UCSD-AML1 (cell line): ENCODE data around the gene HIP1R.

Source experiments
- DNase-seq: peaks from one replicate; lab custom pipeline; 2025; ENCODE audit not compliant: unreplicated experiment; lab: John Stamatoyannopoulos, UW

The HIP1R gene

GRCh38 chr12:122834104-122834920, 945 bp upstream of the HIP1R start:
- DNase-seq = peak; percentile 21

DNA sequence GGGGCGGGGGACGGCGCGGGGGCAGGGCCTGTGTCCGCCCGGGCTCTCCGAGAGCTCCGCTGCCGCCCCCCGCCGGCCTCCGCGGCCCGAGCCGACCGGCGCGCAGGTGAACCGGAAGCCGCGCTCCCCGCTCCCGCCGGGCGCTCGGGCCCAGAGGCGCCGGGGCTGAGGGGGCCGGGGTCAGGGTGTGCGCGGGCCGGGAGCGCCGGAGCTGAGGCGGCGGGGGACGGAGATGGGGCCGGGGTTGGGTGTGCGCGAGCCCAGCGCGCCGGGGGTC, 431 bp downstream of the HIP1R start:
- DNase-seq = no peak

DNA sequence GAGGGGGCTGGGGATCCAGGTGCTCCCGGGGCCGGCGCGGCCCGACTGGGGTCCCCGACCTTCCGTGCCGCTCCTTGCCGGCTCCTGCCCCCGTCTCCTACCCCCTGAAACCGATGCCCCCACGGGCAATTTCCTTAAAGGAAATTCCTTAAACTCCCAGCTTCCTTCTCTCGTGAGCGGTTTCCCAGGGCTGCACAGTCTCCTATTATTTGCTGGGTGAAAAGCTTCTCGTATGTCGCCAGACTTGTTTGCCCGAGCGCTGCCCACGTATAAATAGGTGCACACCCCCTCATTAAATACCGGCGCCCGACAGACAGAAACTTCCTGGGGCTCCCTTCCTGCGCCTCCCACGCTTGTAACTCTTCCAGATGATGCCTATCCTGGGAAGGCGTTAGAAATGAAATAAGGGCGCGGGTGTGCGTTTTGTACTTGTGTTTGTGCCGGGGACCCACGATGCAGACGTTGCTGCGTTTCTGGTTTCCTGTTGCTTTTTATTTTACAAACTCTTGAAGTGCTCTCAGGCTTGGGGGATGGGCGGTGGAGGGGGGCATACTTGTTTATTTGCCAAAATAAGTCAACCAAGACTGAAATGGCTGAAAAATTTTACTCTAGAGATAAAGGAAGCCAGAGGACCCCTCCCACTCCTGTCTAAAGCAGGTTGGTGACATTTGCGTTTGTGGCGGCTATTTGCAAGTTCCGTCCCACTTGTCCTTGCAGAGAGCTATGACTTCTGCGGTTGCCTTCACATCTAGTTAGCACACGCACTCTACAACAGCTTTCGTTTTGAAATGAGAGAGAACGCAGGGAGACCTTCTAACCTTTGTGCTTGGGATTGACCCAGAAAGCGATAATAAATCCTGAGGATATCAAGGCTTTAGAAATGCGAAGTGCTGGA, 1.0 kb downstream of the HIP1R start:
- peak; percentile 26 for DNase-seq

DNA sequence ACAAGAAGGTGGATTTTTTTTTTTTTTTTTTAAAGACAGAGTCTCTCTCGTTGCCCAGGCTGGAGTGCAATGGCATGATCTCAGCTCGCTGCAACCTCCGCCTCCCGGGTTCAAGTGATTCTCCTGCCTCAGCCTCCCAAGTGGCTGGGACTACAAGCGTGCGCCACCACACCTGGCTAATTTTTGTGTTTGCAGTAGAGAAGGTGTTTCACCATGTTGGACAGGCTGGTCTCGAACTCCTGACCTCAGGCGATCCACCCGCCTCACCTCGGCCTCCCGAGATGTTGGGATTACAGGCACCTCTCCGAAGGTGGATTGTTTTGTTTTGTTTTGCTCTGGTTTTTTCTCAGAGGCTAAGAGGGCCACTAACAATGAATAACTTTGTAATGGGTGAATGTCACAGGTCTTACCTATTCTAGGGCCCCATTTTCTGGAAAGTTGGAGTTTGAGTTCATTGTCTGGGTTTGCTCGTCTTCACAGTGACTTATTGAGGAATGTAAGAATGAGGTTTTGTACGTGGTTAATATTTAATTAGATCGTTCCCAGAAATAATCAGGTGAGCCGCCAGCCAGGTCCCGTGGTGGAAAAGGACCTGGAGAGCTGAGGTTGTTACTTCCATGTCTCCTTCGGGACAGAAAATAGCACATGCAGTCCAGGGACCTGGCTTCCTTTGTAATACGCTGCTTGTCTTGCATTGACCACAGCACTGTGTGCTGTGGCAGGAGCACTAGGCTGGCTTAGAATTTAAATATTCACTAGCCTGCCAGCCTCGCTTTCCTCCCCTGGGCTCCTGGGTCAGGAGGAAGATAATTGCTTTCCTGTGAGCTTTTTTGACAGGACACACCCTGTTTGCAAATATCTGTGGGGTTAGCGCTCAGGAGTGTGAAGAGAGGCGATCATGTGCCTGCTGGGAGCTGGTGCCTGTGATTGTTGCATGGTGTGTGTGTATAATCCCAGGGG, 2.3 kb downstream of the HIP1R start:
- no peak for DNase-seq

GRCh38 chr12:122838841-122839240, 3.6 kb downstream of the HIP1R start:
- no peak for DNase-seq

DNA sequence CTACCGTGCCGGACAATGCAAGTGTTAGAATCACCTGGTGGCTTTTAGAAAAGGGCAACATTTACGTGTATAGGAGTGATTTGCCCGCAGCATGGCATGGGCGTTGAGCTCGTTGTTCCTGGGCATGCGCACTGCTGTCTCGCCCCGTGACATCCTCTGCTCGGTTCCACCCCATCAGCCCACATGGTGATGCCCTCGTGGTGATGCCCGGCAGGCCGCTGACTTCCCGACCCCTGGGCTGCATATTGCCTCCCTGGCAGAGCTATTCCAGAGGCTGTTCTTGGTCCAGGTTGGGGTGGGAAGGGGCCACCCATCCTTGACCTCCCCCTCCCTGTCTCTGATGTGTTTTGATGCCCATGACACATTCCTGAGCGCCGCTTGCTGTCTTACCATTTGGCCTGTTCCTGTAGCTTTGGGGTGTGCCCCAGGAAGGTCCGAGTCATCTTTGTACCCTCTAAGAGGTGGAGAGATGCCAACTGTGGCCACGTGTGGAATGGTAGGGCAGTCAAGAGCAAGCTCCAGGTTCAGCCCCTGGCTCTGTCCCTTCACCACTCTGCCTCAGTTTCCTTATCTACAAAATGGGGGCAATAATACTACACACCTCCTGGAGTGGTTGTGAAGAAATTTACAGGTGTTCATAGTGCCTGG, 4.8 kb downstream of the HIP1R start:
- DNase-seq = no peak

DNA sequence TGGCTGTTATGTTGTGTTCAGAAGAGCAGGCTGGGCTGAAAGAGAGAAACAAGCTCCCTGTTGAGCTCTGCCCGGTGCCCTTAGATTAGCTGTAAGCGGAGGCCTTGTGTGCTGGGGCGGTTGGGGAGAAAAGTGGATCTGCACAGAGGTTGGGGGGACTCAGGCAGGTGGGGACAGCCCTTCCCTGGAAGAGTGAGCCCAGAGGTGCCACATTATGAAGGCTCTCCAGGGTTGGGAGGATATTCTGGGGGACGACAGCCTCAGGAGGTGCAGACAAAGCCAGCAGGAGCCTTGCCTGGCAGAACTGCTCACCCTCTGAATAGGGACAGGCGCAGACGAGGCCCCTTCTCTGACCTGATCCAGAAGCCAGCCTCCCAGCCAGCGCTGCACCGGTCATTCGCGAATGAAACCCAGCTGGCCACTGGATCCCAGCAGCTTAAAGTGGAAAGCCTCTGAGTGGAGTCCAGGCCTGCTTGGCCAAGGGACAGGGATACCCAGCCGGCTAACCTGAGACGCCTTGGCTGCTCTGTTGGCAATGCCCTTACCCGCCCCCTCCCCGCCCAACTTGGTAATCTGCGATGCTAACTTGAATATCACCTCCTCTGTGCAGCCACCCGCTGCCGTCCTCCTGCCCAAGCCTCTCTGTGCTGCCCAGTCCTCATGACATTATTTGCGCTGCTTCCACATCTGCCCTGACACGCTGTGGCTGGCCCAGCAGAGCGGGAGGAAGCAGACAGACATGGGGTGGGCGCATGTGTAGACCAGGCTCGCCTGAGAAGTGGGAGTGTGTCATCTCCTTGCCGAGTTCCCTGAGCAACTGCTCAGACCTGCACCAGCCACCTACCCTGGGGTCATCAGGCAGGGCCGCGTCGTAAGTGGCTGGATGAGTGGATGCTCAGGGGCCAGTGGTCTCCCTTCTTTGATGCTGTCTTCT, 5.6 kb downstream of the HIP1R start:
- no peak for DNase-seq

DNA sequence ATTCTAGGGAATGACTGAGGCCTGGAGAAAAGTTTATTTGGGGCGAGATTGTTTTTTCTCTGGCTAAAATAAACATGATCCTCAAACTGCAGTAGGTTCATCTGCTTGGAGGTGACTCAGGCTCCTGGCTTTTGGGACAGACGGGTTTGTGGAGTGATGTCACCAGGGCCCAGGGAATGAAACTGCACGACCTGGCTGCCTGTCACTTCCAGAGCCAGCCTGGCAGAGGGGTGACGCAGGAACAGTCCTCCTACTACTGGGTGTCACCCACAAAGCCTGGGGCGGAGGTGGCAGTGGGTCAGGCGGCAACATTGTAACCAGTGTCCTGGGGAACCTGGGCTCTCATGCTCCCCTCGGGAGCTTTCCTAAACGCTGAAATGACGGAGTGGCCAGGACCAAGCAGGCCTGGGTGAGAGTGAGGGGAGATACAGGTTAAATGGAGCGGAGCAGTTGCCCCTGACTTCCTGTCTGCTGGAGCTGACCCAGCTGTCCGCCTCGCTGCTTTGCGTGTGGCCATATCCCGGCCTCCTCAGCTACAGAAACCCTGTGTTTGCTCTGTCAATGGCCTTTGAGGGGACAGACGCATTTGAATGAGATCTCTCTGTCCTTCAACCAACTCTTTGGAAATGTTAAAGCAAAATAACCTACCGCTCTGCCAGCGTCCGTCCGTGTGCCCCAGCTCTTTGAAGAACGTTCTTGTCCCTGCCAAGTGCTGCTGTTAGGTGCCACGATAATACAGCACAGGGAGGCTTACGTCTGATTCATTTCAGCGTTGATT, 6.5 kb downstream of the HIP1R start:
- DNase-seq = no peak

GRCh38 chr12:122842505-122843405, 7.5 kb downstream of the HIP1R start:
- no peak for DNase-seq

GRCh38 chr12:122843455-122843854, 8.2 kb downstream of the HIP1R start:
- DNase-seq = no peak

DNA sequence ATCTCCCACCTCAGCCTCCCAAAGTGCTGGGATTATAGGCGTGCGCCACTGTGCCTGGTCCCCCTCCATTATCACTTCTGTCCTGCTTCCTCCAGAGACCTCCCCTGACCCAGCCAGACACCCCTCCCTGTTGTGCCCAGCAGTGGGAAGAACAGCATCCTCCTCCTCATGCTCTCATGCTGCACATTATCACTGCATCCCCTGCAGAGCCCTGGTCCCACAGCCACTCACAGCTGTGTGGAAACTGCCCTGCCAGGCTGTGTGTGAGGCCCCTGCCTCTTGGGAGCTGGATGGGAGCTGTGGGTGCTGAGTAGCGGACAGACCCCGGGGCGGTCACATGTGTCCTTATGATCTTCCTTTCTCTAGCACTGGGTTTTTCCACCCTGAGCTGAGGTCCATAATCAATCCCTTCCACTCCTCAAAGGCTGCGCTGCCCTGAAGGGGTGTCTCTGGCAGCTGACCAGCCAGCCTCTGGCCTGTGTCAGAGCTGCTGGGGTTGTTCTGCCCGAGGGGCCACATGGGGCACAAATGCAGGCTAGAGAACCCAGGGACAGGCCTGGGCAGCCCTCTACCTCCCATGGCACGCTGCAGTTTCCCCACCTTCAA, 9.2 kb downstream of the HIP1R start:
- DNase-seq = no peak

DNA sequence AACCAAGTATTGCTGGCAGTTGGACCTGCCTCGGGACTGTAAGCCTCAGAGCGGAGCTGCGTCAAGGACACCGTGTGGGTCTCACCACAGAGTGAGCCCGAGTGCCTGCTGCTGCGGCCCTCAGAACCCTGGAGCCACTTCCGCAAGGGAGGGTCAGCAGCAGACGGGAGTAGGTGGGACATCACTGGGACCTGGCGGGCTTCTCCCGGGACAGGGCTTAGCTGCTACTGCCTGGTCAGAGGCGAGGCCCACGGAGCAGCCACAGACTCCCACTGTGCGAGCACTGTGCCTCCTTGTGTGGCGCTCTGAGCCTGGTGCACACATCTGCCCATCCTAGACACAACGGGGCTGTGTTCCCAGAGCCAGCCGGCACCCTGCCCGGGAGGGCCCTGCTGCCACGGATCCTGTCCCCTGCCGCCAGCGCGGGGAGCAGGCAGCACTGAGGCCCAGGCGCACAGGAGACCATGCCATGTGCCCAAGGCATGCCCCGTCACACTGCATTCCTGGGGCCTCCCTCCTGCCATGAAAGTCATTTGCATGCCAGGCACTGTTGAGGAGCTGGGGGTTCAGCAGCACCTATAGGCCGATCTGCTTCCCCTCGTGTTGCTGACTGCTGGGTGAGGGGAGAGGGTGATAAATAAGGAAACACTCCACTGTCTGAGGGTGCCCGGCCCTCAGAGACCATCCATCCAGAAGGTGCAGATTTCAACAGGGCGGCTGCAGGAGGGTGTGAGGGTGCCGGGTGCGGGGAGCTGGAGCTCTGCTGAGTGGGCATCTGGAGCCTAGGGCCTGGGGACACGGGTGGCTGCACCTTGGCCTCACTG, 10.0 kb downstream of the HIP1R start:
- no peak for DNase-seq

DNA sequence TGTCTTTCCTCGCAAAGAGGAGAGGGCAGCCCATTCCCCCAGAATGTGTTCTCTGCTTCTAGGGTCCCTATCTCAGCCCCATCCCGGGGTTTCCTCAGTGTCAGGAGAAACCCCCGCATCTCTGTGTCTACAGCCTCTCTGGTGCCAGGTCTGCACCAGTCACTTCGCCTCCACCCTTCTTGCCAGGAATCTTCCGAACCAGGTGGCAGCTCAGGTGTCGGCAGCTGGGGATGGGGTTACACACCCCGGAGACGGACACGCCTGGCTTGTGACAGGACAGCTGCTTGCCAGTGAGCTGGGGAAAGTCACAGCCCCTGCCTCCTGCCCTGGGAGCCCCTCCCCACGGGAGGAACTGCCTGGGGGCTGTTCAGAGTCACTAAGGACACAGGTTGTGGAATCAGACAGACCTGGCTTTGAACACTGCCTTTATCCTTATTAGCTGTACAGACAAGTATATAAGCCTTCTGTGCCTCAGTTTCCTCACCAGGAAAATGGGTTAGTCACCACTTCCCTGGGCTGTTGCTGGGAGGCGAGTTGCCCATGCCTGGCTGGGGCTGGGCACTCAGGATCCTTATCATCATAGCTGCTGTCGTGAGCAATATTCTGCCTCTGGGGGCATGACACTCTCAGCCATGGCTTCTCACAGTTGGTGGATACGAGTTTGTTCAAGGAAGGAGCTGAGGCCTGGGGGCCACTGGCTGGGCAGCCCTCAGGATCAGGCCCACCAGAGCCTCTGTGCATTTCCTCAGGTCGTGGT, 10.8 kb downstream of the HIP1R start:
- no peak for DNase-seq

DNA sequence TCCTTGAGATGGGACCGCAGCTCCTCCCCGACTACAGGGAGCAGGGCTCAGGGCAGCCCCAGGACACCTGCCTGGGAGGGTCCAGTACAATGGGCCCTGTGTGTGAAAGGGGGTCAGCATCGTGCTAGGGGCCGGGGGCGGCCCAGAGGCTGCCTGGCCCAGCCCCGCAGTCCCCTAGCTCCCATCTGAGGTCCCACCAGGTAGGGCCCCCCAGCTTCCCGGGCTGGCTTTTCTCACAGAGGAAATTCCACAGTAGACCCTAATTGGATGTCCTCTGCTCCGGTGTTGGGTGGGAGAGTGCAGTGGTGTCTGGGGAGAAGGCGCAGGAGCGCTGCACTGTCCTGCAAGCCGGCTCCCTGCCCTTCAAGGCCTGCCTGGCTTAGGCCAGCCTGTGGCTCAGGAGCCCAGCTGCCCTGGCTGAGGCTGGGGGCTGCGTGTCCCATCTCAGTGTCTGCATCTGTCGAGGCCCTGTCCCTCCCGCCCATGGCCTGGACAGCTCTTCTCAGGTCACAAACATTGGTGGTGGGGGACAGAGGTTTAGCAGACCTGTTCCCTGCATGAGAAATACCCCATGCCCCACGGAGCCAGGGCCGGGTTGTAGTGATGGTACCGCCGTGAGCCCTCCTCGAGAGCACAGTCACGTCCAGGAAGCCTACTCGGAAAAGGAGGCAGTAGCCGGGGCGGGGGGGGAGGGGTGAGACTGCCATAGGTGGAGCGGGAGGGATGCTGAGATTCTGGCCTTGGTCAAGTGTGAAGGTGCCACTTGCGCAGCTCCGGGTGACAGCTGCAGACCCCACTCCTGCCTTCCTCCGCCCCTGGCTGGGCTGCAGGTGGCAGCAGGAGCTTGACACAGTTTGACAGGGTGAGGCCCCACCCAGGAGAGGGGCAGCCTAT, 11.6 kb downstream of the HIP1R start:
- DNase-seq = no peak

DNA sequence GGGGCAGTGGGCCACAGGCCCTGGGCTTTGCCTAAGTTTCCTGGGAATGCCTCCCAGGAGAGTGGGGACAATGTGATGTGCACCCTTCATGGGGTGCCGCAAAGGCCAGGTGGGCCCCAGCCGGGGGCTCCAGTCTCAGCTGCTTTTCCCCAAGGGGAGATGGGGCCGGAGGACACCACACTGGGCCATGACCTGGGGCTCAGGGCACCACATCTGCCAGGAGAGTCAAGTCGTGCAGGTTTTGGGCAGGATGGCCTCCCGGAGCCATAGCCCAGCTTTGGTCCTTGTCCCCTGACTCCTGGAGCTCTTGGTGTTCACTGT, 12.2 kb downstream of the HIP1R start:
- no peak for DNase-seq
